HUES48 (cell line): Measurements from ENCODE around the gene DPM3.
A peak's percentile ranks its signal among the peaks of the same experiment; 100 is the strongest.

ENCODE experiments used
- H3K27ac ChIP-seq: one replicate; pipeline ENCODE4 v1.7.0; 2013; ENCODE audit warnings: low read depth, low read length, inconsistent platforms
- H3K27me3 ChIP-seq: 2 replicates; pipeline ENCODE4 v1.6.1; 2013; ENCODE audit warnings: mild to moderate bottlenecking, low read length; ENCODE audit not compliant: control insufficient read depth, insufficient read depth
- H3K36me3 ChIP-seq: 2 replicates; pipeline ENCODE4 v1.6.1; 2013; ENCODE audit warnings: low read length; ENCODE audit not compliant: control insufficient read depth, insufficient read depth
- H3K4me1 ChIP-seq: 2 replicates; pipeline ENCODE4 v1.6.1; 2013; ENCODE audit warnings: mild to moderate bottlenecking, low read length; ENCODE audit not compliant: control insufficient read depth, insufficient read depth
- H3K4me3 ChIP-seq: 2 replicates; pipeline ENCODE4 v1.5.1; 2013; ENCODE audit warnings: mild to moderate bottlenecking, low read depth, low read length
- H3K9ac ChIP-seq: 2 replicates; pipeline ENCODE4 v1.6.1; 2013; ENCODE audit warnings: mild to moderate bottlenecking, low read depth, low read length, moderate library complexity
- H3K9me3 ChIP-seq: 2 replicates; pipeline ENCODE4 v1.6.1; 2013; ENCODE audit warnings: low read length; ENCODE audit not compliant: control insufficient read depth, insufficient read depth

DPM3 gene

DNA sequence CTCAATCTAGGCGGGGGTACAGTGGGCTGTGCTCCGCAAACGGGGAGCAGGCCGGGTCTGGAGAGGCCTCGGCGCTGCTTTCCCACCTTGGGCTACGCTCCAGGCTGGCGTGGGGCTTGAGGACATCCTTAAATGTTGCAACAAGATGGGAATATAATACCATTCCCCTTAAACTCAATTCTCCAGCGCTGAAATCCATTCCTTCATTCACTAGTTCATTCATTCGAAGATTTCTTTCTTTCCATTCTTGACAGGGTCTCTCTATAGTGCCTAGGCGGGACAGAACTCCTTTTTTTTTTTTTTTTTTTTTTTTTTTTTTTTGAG, 261 bp upstream of the DPM3 start:
- Histone ChIP-seq H3K9ac (no peak overlapping the region), H3K27ac (no peak overlapping the region)

DNA sequence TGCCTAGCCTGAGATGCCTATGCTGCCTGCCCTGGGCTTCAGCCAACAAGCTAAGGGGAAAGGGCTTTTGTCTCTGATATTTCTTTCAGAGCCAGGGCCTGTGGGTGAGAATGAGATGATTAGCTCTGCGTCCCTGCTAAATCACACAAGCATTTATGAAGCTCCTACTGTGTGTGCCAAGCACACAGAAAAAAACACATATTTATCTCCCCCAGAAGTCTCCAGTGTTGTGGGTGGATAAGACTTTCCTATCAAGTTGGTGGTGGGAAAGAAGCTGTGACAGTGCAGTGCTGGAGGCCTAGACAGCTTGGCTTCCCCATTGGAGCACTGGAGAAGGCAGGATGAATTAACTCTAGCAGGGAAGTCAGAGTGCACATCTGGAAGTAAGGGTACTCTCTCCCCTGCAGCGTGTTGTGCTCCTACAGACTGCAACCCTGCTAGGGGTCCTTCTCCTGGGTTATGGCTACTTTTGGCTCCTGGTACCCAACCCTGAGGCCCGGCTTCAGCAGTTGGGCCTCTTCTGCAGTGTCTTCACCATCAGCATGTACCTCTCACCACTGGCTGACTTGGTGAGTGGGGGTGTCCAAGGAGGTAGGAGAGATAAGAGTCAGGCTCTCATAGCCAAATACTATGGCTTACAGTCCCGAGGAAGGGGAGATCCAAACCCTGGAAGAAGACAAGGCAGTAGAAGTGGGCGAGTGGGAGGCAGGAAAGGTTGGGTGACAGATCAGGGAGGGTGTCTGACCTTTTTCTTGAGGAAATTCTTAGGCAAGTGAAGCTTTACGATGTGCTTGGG, 3.0 kb downstream of the DPM3 start:
- Histone ChIP-seq H3K4me3 (peak overlapping the region; percentile 73), H3K27ac (no peak overlapping the region), H3K4me1 (peaks cover 7% of the 10 kb centered on the region), H3K9me3 (no peaks in the 10 kb centered on the region), H3K9ac (no peak overlapping the region), H3K36me3 (peaks cover 20% of the 10 kb centered on the region), H3K27me3 (no peaks in the 10 kb centered on the region)

More for the DNA sequence above, 261 bp upstream of the DPM3 start:
- Histone ChIP-seq H3K4me1 (peaks cover 7% of the 10 kb centered on the region), H3K27me3 (no peaks in the 10 kb centered on the region), H3K4me3 (peak overlapping the region; percentile 89), H3K9me3 (no peaks in the 10 kb centered on the region), H3K36me3 (peaks cover 12% of the 10 kb centered on the region; the same call in 1 of the 2 replicates)

DNA sequence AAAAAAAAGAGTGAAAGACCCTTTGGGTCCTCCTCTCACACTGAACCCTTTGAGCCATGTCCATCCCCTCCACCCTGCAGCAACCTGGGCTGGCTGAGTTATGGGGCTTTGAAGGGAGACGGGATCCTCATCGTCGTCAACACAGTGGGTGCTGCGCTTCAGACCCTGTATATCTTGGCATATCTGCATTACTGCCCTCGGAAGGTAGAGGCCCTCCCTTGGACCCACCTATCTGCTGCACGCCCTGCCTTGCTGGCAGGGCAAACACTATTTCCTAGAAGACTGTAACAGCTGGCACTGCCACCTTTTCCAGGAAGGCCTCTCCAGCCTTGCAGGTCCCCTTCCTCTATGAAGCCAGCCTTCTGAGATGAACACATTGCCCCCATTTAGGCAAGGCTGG, 3.6 kb downstream of the DPM3 start:
- Histone ChIP-seq H3K4me1 (peaks cover 7% of the 10 kb centered on the region), H3K9me3 (no peaks in the 10 kb centered on the region), H3K27me3 (no peaks in the 10 kb centered on the region), H3K4me3 (peak overlapping the region; percentile 73), H3K36me3 (peaks cover 22% of the 10 kb centered on the region), H3K9ac (no peak overlapping the region), H3K27ac (no peak overlapping the region)

DNA sequence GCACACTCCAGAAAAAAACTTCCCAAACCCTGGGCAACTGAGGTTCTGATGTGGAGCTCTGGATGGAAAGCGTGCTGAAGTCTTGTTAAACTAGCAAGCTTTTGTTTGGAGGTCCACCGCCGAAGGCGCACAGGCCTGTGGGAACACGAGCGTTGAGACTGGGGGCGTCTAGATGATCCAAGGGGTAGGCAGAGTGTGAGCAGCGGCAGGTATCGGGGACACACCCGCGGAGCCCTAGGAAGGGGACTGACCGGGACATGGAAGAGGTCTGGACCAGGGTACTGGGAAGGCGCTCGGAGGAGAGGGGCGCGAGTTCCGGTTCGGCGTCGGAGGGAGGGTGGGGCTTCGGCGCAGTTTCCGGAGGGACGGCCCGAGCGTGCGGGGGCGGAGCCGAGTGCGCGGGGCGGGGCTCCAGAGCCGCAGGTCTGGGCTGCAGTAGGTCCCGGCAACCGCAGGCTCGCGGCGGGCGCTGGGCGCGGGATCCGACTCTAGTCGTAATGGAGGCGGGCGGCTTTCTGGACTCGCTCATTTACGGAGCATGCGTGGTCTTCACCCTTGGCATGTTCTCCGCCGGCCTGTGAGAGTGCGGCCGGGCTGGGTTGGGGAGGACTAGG, 4.8 kb downstream of the DPM3 start, which contains the start of gene SLC50A1:
SLC50A1 (plus strand) TSS at position 438 of the 614 bp plus-strand sequence; CDS start at position 498, 60 bp downstream.
- H3K9ac ChIP-seq, result peak within 1 kb of the TSS; percentile 53
- peak within 1 kb of the TSS; percentile 98 for H3K27ac ChIP-seq
- H3K36me3 ChIP-seq, result peaks cover 26% of the 10 kb centered on the region
- H3K9me3 ChIP-seq, result no peaks in the 10 kb centered on the region
- H3K4me3 ChIP-seq, result peak within 1 kb of the TSS; percentile 73
- H3K27me3 ChIP-seq, result no peaks in the 10 kb centered on the region; the same call in 1 of the 2 replicates
- H3K4me1 ChIP-seq, result peaks cover 12% of the 10 kb centered on the region

DNA sequence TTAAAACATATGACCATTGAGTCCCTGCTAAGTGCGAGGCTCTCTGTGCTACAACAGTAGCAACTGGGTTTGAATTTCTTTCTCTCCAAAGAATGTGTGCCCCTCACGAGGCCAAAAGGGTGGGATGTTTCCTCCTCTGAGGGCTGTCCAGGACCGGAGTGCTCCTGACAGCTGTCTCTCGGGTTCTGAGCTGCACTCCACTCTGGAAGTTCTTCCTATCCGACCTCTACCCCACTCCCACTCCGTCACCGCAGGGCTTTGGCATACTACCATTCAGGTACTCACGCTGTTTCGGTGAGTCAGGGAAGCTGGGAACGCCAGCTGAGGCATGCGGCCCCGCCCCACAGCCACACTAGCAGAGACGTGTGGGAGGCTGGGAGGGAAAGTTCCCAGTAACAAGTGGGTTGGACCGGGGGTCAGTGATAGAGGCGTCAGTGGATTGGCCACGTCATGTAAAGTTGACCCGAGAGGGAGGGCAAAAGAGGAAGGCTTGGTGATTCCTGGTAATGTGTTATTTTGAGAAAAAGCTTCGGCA, 5.4 kb downstream of the DPM3 start:
- peak overlapping the region; percentile 37 for H3K9ac ChIP-seq
- peak overlapping the region; percentile 98 for H3K27ac ChIP-seq
- peak overlapping the region; percentile 73 for H3K4me3 ChIP-seq
- no peaks in the 10 kb centered on the region; the same call in none of the 2 replicates for H3K27me3 ChIP-seq
- peaks cover 15% of the 10 kb centered on the region for H3K4me1 ChIP-seq
- no peaks in the 10 kb centered on the region for H3K9me3 ChIP-seq
- H3K36me3 ChIP-seq, result peaks cover 26% of the 10 kb centered on the region

DNA sequence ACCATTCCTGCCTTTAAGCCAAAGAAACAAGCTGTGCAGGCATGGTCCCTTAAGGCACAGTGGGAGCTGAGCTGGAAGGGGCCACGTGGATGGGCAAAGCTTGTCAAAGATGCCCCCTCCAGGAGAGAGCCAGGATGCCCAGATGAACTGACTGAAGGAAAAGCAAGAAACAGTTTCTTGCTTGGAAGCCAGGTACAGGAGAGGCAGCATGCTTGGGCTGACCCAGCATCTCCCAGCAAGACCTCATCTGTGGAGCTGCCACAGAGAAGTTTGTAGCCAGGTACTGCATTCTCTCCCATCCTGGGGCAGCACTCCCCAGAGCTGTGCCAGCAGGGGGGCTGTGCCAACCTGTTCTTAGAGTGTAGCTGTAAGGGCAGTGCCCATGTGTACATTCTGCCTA, 6.0 kb downstream of the DPM3 start:
- H3K9me3 ChIP-seq, result no peaks in the 10 kb centered on the region
- H3K36me3 ChIP-seq, result peaks cover 26% of the 10 kb centered on the region
- H3K27me3 ChIP-seq, result peaks cover 2% of the 10 kb centered on the region
- H3K27ac ChIP-seq, result peak overlapping the region; percentile 98
- H3K4me3 ChIP-seq, result peak overlapping the region; percentile 73; the same call in 1 of the 2 replicates
- peaks cover 21% of the 10 kb centered on the region for H3K4me1 ChIP-seq
- no peak overlapping the region for H3K9ac ChIP-seq

DNA sequence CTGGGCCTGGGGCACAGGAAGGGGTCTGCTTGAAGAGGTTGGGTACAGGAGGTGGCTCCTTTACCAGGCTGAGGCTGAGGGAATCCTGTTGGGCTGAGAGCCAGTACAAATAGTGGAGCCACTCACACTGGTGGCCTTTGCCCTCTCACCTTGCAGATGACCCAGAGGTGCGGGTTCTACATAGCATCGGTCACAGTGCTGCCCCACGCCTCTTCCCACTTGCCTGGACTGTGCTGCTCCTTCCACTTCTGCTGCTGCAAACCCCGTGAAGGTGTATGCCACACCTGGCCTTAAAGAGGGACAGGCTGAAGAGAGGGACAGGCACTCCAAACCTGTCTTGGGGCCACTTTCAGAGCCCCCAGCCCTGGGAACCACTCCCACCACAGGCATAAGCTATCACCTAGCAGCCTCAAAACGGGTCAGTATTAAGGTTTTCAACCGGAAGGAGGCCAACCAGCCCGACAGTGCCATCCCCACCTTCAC, 6.5 kb downstream of the DPM3 start:
- Histone ChIP-seq H3K4me3 (no peak overlapping the region), H3K9me3 (no peaks in the 10 kb centered on the region), H3K9ac (no peak overlapping the region), H3K27ac (no peak overlapping the region), H3K4me1 (peaks cover 26% of the 10 kb centered on the region), H3K27me3 (peaks cover 7% of the 10 kb centered on the region), H3K36me3 (peaks cover 24% of the 10 kb centered on the region)

DNA sequence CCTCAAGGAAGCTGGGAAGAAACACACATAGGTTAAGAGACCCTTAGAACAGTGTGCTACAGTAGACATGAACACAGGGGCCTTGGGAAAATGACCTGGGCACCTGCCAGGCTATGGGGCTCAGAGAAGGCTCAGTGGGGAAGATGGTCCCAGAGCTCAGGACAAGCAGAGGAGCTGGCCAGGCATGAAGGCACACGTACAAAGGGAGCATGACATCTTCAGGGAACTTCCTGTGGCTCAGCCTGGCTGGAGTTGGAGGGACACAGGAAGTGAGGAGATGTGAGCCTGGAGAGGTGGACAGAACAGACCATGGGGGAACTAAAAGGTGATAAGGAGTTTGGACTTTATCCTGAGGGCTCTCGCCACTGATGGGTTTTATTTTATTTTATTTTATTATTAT, 8.5 kb downstream of the DPM3 start:
- Histone ChIP-seq H3K27ac (no peak overlapping the region), H3K4me1 (peaks cover 35% of the 10 kb centered on the region), H3K9ac (no peak overlapping the region), H3K9me3 (no peaks in the 10 kb centered on the region), H3K36me3 (peaks cover 14% of the 10 kb centered on the region; the same call in 1 of the 2 replicates), H3K27me3 (peaks cover 26% of the 10 kb centered on the region), H3K4me3 (no peak overlapping the region)

DNA sequence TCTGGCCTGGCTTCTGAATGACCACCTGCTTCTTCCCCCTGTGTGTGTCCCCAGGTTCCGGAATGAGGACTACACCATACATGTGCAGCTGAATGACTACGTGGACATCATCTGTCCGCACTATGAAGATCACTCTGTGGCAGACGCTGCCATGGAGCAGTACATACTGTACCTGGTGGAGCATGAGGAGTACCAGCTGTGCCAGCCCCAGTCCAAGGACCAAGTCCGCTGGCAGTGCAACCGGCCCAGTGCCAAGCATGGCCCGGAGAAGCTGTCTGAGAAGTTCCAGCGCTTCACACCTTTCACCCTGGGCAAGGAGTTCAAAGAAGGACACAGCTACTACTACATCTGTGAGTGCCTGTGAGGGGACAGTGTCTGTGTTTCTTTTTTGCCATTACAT, 9.0 kb downstream of the DPM3 start:
- H3K4me1 ChIP-seq, result peaks cover 36% of the 10 kb centered on the region
- H3K27ac ChIP-seq, result no peak overlapping the region
- H3K4me3 ChIP-seq, result no peak overlapping the region
- H3K36me3 ChIP-seq, result peaks cover 14% of the 10 kb centered on the region; the same call in 1 of the 2 replicates
- no peak overlapping the region for H3K9ac ChIP-seq
- no peaks in the 10 kb centered on the region for H3K9me3 ChIP-seq
- peaks cover 32% of the 10 kb centered on the region for H3K27me3 ChIP-seq

DNA sequence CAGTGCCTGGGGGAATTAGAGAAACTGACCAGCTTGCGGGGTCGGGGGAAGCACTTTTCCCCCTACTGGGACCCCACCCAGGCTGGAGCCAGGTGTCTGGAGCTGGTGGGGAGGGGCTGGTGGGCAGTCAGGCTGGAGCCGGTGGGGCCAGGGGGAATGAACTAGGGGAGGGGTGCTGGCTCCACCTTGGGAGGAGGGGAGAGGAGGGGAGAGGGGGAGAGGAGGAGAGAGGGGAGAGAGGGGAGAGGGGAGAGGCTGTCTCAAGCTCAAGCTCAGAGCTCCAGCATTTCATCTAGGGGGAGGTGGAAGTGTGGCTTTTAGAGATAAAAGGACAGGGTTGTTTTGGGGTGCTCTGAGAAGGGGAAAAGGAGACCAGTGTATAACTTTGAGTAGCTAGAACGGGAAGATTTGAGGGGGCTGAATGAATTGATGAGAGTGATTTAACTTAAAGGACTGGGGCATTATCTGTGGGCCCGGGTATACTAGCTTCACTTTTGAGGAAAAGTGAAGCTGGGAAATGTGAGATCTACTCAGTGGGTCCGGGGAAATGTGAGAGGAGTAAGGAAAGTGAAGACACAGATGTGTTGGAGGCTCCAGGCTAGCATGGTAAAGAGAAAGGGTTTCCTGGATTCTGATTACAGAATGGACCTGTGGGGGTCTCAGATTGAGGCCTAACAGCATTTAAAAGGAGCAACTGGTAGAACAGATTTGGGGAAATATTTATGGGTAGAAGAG, 9.9 kb downstream of the DPM3 start:
- Histone ChIP-seq H3K9ac (peak overlapping the region; percentile 17; the same call in 1 of the 2 replicates), H3K27ac (peak overlapping the region; percentile 79), H3K36me3 (peaks cover 14% of the 10 kb centered on the region; the same call in 1 of the 2 replicates), H3K9me3 (no peaks in the 10 kb centered on the region), H3K4me3 (peak overlapping the region; percentile 69), H3K27me3 (peaks cover 40% of the 10 kb centered on the region), H3K4me1 (peaks cover 45% of the 10 kb centered on the region)
